ENCODE data around the gene NFIA.

- TF ChIP-seq POLR2AphosphoS5 (IDR thresholded peaks at IDR 0.05; ENCODE audit: low read depth, low read length) (no peak), POLR2A (IDR thresholded peaks at IDR 0.05; ENCODE audit: low read depth, low read length) (no peak), TAF1 (IDR thresholded peaks at IDR 0.05; ENCODE audit: borderline replicate concordance, low read depth, low read length) (no peak)
These were observed 34.9 kb downstream of the NFIA start for GRCh38 chr1:61117283-61117682.

Data from GM12892 (cell line).